CD4-positive, alpha-beta T cell treated with Interferon alpha-2 for 1 hour (primary cell): ENCODE measurements around the gene TENM3.
"Not testable (repeated sequence)": the region's sequence is repeated elsewhere in the genome, so short reads cannot be mapped to it uniquely, and the experiment has no call there.

ENCODE experiments used
- DNase-seq, 2 donors: peaks; one replicate each; pipeline ENCODE4 v3.0.0-alpha.2; 2020 to 2022

Gene TENM3

GRCh38 chr4:182243204-182243603, at the start of gene TENM3:
Gene TENM3 (plus strand): TSS chr4:182243402. CDS start chr4:182324021, 80,619 bp downstream.
- DNase-seq = not testable (repeated sequence)

DNA sequence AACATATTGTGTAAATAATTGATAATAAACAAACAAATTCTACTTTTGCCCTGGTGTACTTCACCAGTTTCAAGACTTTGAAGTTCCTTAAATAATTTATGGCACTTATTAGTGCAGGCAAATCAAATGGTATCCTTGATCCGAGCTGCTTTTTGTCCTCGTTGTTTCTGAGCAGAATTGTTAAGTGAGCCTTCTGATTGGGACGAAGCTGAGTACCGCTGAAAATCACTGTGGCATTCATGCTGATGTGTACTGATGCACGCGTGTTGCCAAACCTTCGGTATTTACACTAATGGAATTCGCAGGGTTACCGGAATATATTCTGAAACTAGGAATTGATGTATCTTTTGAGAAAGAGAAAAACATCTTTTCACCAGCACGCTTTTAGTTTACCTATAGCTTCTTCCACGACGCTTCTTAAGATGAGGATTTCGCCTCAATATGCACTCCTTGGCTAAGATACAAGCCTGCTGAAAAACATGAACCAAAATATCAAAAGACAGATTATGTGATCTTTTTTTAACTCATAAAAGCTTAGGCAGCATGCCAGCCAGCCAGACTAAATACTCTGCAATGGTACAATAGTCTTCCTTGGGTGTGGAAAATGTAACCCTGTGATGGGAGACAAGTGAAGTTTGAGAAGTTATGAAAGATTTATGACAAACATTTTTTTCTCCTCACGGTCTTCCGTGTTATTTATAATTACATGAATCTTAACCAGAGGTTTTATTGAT, 48.9 kb upstream of the TENM3 start:
- no peak for DNase-seq

DNA sequence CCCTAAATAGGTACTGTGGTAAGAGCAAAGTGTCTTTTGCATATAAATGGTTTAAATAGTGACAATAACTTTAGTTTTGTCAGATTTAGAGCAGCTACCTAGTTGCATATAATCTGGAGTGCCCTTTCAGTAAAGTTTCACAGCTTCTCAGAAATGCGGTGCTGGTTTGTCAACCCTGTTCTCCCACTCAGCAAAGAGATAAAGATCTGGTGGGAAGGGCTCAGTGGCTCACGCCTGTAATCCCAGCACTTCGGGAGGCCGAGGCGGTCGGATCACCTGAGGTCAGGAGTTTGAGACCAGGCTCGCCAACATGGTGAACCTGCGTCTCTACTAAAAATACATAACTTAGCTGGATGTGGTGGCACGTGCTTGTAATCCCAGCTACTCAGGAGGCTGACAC, 45.6 kb upstream of the TENM3 start:
- no peak for DNase-seq

DNA sequence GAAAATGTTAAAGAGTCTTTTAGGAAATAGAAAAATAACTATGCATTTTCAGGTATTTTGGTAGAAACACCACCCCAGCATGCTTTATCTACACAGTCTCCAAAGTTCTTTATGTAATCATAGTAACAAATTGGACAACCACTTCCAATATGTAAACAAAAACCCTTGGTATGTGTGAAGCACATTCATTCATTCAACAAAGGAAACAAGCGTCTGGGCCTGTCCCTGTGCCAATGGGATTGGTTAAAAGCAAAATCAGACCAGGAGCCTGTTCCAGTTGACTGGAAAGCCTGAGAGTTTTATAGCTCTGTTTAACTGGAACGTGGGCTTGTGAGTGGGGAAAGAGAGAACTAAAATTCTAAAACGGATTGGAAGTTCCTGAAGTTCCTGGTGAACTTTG, 41.3 kb upstream of the TENM3 start:
- DNase-seq = no peak

- no peak for DNase-seq
These were observed 40.6 kb upstream of the TENM3 start for GRCh38 chr4:182202650-182203049.

DNA sequence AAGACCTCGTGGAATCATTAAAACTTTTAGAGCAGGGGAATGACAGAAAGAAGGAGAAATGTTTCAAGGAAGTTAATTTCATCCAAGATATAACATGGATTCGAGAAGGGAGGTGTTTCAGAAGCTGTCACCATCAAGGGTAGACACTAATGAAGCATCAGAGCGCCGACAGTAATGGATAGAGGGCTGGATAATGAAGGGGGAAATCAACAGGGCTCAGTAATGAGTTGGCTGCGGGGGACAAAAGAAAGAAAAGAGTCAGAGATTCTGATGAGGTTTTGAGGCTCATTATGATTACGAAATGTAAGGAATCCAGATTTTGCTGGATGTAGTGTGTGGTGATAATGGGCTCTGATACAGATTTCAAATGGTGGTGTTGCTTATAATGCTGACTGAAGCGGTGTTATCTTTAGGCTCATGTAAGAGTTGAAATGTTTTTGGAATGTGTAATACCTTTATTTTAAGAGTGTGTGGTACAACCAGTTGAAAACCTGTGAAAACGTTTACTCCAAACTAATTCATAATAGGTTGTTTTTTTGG, 39.3 kb upstream of the TENM3 start:
- no peak for DNase-seq

DNA sequence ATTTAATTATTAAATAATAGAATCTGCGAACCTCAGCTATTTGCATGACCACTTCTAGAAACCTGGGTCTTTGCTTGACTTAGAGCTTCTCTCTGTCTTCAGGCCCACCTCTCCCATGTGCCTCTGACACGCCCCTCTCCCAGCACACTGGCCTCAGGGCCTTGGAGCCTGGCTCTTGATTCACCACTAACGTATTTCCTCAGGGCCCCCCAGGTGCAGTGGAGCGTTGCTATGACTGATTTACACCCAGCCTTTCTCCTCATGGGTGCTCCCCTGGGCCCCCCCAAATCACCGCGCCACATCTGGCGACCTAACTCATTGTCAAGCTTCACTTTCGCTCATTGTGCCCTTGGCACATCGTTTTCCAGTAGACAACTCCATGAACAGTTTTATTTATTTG, 37.9 kb upstream of the TENM3 start:
- no peak for DNase-seq

DNA sequence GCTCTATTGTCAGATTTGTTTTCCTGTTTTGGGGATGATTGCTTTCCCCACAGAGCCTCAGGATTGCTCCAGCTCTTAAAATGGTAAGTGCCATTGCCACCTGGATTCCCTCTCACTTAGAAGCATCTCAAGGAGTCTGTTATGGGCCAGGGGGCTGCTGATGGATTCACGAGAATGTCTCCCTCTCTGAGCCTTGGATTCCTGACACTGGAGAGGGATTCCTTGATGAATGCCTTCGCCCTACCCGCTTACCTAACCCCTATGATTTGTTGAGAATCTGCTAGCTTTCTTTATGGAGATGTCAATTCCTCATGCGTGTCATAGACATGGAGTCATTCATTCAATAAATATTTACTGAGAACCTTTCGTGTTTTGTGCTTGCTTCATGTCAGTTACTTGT, 36.9 kb upstream of the TENM3 start:
- DNase-seq = no peak

DNA sequence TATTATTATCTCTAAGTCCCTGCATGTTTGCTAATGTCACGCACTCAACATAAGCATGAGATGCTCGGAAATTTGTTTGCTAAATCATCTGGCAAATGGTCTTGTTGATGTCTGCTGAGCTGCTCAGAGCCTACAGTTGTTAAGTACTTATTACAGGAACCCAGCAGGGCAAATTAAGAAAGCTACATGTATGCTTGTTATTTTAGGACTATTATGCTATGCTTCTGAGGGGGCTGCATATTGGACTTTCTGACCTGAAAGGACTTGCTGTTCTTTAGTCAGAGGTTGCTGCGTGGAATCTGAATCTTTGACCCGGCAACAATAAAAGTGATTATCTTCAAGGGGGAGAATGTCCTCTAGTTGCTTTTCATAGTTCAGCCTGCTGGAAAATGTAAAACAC, 36.3 kb upstream of the TENM3 start:
- DNase-seq = no peak

DNA sequence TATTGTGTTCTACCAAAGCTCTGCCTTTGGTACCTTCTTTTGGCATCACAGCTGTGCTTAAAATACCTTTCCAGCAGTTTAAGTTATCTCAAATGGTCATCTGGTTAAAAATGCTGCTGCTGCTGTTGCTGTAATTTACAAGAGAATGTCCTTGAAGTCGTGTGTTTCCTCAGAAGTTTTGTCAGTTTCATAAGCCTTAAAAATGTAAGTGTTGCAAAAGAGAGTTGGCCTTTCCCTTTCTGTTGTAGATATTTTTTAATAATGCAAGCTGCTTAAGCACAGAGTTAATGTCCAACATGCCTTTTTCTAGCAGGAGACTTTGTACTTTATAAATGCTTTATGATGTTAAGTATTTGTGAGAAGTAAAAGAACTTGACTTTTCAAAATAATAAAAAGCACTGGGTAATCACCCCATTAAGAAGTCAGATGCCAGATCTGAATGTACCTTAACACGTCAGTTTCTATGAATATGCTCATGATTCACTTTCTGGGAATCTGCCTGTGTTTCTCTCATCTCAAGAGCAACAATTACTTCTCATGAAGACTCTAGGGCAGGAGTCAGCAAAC, 35.3 kb upstream of the TENM3 start:
- DNase-seq = no peak

DNA sequence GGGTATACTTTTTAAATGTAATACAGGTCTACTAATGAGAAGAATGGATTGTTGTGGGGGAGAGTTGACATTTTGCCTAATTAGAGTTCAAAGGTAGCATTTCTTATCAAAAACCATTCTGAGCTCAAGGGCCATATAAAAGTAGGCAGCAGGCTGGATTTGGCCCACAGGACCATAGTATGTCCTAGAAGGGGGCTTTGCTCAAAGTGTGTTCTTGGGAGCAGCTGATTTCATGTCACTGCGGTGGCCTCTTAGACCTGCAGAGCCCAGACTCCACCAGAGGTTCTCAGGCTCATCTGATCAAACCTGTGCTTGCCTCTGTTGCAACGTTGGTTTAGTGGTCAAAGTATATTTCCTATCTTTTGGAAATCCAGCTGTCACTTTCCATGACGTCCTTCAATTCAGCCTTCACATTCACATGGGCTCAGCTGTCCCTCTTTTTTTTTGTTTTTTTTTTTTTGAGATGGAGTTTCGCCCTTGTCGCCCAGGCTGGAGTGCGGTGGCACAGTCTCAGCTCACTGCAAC, 34.6 kb upstream of the TENM3 start:
- no peak for DNase-seq

- DNase-seq = no peak
These were observed 30.9 kb upstream of the TENM3 start for GRCh38 chr4:182212211-182212761.

- no peak for DNase-seq
These were observed 30.2 kb upstream of the TENM3 start for GRCh38 chr4:182213004-182213403.

DNA sequence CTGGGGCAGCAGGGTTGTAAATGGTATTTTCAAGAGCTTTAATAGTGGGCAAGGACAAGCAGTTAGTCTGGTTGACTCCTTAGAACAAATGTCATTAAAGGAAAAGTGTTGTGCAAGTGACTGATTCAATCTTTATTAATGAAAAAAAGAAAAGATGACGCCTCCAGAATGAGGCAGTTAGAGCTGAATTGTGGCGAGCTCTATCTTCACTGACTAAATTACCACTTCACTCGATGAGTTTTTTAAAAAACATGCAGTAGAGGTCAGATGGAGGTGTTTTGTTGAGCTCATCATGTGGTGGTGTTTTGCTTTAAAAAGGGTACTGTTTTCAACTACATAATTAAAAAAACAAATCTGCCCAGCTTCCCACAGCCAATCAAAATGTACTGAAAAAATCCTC, 28.1 kb upstream of the TENM3 start:
- DNase-seq = no peak

DNA sequence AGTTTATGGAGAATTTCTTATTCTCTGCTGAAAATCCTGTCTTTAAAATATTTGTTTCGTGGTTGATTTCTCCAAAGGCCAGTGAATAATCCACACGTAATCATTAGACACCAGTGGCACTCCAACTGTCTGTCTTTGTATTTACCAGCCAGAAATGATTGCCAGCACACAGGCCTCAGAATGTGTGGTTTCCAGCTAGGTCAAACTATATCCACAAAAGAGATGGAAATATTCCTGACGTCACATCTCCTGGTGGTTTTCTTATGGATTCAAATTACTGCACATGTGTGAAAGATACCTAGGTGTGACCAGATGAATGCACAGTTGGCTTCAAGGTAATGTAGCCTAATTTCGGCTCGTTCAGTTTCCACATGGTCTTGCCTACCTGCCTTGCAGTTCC, 27.2 kb upstream of the TENM3 start:
- no peak for DNase-seq

DNA sequence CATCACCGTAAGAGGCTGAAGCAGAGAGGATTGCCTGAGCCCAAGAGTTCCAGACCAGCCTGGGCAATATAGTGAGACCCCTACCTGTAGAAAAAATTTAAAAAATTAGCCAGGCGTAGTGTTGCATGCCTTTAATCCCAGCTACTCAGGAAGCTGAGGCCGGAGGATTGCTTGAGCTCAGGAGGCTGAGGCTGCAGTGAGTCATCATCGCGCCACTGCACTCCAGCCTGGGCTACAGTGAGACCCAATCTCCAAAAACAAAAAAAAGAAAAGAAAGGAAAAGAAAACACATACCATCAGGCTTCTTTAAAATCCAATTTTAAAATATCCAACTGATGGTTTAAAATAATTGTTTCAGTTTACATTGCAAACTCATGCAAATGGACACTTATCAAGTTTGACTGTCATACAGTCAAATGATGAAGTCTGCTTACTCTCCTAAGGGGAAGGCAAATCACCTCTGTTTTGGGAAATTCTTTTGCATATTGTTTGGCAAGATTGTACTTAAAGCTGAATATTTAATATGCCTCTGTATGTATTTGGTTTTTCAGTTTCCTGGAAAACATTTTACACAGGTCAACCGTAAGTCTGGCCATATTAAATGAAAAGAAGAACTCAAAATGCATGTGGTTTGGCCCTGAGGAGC, 23.7 kb upstream of the TENM3 start:
- DNase-seq = no peak

- no peak for DNase-seq
These were observed 21.2 kb upstream of the TENM3 start for GRCh38 chr4:182221987-182222386.

GRCh38 chr4:182222766-182223165, 20.4 kb upstream of the TENM3 start:
- no peak for DNase-seq

DNA sequence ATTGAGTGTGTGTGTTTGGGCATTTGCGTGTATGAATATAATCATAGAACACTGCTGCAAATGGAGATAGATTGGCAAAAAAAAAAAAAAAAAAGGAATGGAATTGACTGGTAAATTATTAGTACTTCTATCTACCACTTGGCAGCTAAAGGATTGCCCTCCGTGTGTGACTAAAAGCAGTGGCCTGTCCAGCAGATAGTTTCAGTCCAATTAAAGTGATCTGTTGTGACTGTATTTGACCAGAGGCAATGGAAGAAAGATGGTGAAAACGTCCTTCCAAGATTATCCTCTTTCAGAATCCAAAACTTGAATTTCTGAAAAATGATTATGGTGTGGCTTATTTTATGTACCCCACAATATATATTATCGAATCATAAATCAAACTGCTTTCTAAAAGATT, 19.5 kb upstream of the TENM3 start:
- no peak for DNase-seq

- DNase-seq = no peak
These were observed 18.9 kb upstream of the TENM3 start for GRCh38 chr4:182224192-182224850.

DNA sequence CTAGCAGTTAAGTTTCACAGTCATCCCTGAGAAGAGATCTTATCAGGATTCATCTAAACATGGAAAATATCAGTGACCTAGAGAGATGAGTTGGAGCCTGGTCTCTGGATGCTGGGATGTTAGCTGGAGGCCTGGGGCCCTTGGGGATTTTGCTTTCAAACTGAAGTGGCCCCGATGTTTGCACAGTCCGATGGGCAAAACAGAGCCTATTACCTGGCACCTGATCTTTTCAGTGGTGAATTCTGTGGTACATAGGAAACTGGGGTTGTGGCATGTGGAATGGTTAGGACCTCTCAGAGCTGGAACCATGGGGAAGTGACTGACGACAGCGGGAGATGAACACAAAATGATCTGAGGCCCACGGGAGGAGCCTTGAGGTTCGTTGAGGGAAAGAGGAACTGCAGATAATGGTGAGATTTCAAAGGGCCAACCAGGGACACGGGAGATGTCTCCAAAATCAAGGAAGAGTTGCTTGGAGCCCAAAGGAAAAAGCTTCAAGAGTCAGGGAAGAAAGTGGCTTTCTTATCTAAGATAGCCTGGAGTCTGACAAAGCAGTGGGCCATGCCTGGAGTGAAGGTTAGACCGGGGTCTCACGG, 17.8 kb upstream of the TENM3 start:
- no peak for DNase-seq

DNA sequence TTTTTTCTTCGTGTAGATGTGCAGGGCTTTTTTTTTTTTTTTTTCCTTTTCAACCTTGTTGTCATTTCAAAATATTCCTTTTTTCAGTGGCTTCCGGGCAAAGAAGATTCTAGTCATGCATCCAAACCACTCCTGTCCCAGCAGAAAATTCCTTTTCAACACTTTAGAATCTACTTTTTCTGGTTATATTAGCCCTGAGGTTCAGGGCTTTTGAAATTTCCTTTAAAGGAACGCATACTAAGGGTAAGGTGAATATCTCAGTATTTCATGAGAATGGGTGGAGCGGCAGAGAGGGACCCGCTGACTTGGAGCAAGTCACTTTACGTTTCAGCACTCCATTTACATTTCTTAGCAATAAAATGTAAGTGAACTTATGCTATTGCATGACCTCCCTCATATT, 15.6 kb upstream of the TENM3 start:
- DNase-seq = no peak
